OCI-LY1 (cell line): ENCODE measurements around the gene CGB5.
"Not testable (repeated sequence)": the region's sequence is repeated elsewhere in the genome, so short reads cannot be mapped to it uniquely, and the experiment has no call there.

Experiments
- H2AFZ ChIP-seq: fragments of 200-600 bp; sonication (generic), shearing (Covaris generic); 2 replicates; pipeline ENCODE4 v1.6.0; 2014; ENCODE audit warnings: antibody characterized with exemption, mild to moderate bottlenecking, low read length
- H3F3A ChIP-seq: fragments of 200-600 bp; sonication (generic), shearing (Covaris generic); 2 replicates; pipeline ENCODE4 v1.6.0; 2014; ENCODE audit warnings: mild to moderate bottlenecking, antibody characterized with exemption, low read length, moderate library complexity; ENCODE audit not compliant: insufficient read depth
- H3K27ac ChIP-seq: fragments of 200-600 bp; sonication (generic); 2 replicates; pipeline ENCODE4 v1.5.1; 2014; ENCODE audit warnings: low read length, mixed run types, mild to moderate bottlenecking, low read depth; ENCODE audit not compliant: poor library complexity, severe bottlenecking
- H3K27me3 ChIP-seq: fragments of 200-600 bp; sonication (generic); 2 replicates; pipeline ENCODE4 v1.6.0; 2014; ENCODE audit warnings: antibody characterized with exemption, mild to moderate bottlenecking, low read length, moderate library complexity; ENCODE audit not compliant: insufficient read depth
- H3K36me3 ChIP-seq: fragments of 200-600 bp; sonication (generic); 2 replicates; pipeline ENCODE4 v1.6.1; 2014; ENCODE audit warnings: mild to moderate bottlenecking, antibody characterized with exemption, low read length, moderate library complexity, mixed read lengths; ENCODE audit not compliant: insufficient read depth
- H3K4me1 ChIP-seq: fragments of 200-600 bp; sonication (generic); 2 replicates; pipeline ENCODE4 v1.5.1; 2014; ENCODE audit warnings: mild to moderate bottlenecking, low read length, moderate library complexity; ENCODE audit not compliant: insufficient read depth, severe bottlenecking
- H3K4me2 ChIP-seq: fragments of 200-600 bp; sonication (generic), shearing (Covaris generic); 2 replicates; pipeline ENCODE4 v1.6.1; 2014; ENCODE audit warnings: low read length
- H3K4me3 ChIP-seq: fragments of 200-600 bp; sonication (generic); 2 replicates; pipeline ENCODE4 v1.5.1; 2014; ENCODE audit warnings: low read length, low read depth, mild to moderate bottlenecking, mixed read lengths; ENCODE audit not compliant: poor library complexity, severe bottlenecking
- H3K79me2 ChIP-seq: fragments of 200-600 bp; shearing (Covaris generic); 2 replicates; pipeline ENCODE4 v1.6.1; 2016; ENCODE audit warnings: mixed run types, low read length, mixed read lengths; ENCODE audit not compliant: insufficient read depth
- H3K9ac ChIP-seq: fragments of 200-600 bp; sonication (generic), shearing (Covaris generic); 2 replicates; pipeline ENCODE4 v1.6.1; 2014; ENCODE audit warnings: mild to moderate bottlenecking, low read length, mixed read lengths
- H3K9me2 ChIP-seq: fragments of 200-600 bp; sonication (generic), shearing (Covaris generic); 2 replicates; pipeline ENCODE4 v1.6.1; 2014; ENCODE audit warnings: low read depth, mild to moderate bottlenecking, low read length, mixed read lengths
- H3K9me3 ChIP-seq: fragments of 200-600 bp; shearing (Covaris generic); 2 replicates; pipeline ENCODE4 v1.6.1; 2014; ENCODE audit warnings: low read length, mixed read lengths
- H4K20me1 ChIP-seq: fragments of 200-600 bp; sonication (generic), shearing (Covaris generic); 2 replicates; pipeline ENCODE4 v1.6.0; 2016; ENCODE audit warnings: mild to moderate bottlenecking, low read length; ENCODE audit not compliant: insufficient read depth
- EZH2 ChIP-seq: fragments of 200-600 bp; sonication (generic), shearing (Covaris generic); IDR thresholded peaks from 2 replicates; pipeline ENCODE4 v1.8.0; 2017; ENCODE audit warnings: borderline replicate concordance, mixed run types, mild to moderate bottlenecking, antibody characterized with exemption, low read length, moderate library complexity, mixed read lengths
- TF ChIP-seq, protein P1 (sequence below): fragments of 200-600 bp; sonication (generic), shearing (Covaris generic); IDR thresholded peaks from 2 replicates; pipeline ENCODE4 v1.5.1; 2017; ENCODE audit warnings: mild to moderate bottlenecking, antibody characterized with exemption, low read length, moderate library complexity, mixed read lengths

CGB5 gene

DNA sequence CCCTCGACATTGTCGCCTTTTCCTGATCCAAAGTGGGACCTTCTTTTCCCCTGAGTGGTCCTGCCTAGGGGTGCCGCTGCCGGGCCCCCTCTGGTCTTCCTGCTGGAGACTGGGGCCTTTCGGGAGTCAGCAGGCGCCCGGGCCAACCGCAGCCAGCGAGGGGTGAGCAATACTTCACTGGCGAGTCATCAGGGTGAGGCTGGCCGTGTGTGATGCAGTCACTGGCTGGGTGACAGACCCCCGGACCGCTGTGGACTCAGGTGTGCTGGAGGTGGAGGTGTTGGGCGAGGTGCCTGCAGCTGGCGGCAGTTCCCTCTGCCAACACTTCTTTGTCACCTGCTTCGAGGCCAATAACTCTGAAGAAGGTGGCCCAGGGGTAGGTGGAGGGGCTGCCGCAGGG is 1.5 kb upstream of the CGB5 start:
- Histone ChIP-seq H3K4me3 (no peak overlapping the region), H3K9ac (no peak overlapping the region), H3K4me1 (no peaks in the 10 kb centered on the region), H3K27me3 (no peaks in the 10 kb centered on the region), H3K9me3 (no peaks in the 10 kb centered on the region), H4K20me1 (no peaks in the 10 kb centered on the region), H3K79me2 (no peaks in the 10 kb centered on the region), H3K36me3 (no peaks in the 10 kb centered on the region), H3K9me2 (no peaks in the 10 kb centered on the region), H3F3A (no peaks in the 10 kb centered on the region), H2AFZ (no peak overlapping the region), H3K27ac (no peak overlapping the region), H3K4me2 (no peak overlapping the region)
- TF ChIP-seq, protein P1, sequence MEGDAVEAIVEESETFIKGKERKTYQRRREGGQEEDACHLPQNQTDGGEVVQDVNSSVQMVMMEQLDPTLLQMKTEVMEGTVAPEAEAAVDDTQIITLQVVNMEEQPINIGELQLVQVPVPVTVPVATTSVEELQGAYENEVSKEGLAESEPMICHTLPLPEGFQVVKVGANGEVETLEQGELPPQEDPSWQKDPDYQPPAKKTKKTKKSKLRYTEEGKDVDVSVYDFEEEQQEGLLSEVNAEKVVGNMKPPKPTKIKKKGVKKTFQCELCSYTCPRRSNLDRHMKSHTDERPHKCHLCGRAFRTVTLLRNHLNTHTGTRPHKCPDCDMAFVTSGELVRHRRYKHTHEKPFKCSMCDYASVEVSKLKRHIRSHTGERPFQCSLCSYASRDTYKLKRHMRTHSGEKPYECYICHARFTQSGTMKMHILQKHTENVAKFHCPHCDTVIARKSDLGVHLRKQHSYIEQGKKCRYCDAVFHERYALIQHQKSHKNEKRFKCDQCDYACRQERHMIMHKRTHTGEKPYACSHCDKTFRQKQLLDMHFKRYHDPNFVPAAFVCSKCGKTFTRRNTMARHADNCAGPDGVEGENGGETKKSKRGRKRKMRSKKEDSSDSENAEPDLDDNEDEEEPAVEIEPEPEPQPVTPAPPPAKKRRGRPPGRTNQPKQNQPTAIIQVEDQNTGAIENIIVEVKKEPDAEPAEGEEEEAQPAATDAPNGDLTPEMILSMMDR, result no peak
- TF ChIP-seq EZH2, result no peak

GRCh38 chr19:49042666-49043065 is 982 bp upstream of the CGB5 start:
- H3K27ac ChIP-seq, H3K9me3 ChIP-seq, H3K4me1 ChIP-seq, H3K9ac ChIP-seq, H2AFZ ChIP-seq, H3K4me2 ChIP-seq, H3K27me3 ChIP-seq, H3F3A ChIP-seq, H3K4me3 ChIP-seq, H3K36me3 ChIP-seq, H3K9me2 ChIP-seq, H3K79me2 ChIP-seq, H4K20me1 ChIP-seq: not testable (repeated sequence)

DNA sequence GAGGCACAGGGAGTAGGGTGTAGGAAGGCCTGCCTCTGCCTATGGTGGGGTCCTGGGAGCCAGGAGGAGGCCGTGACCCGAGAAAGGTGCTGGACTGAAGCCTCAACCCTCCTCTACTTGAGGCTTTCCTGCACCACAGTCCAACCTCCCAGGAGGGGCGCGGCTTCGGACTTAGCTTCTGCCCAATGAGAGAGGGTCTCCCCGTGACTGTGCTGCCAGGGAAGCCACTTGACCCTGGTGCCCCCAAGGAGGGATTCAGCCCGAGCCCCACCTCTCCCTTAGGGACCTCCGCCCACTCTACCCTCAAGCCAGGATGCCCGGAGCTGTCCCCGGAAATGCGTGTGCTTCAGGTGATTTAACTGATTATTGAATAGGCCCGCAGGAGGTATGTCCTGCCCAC is 5.4 kb downstream of the CGB5 start, which contains the start of gene CGB8:
CGB8 (minus strand) TSS at position 101 of the 400 bp plus-strand sequence. CDS start 372 bp downstream, outside the sequence.
- not testable (repeated sequence) for H3K27me3 ChIP-seq, H3K4me1 ChIP-seq, H3F3A ChIP-seq, H3K9ac ChIP-seq, H3K9me2 ChIP-seq, H3K27ac ChIP-seq, H3K79me2 ChIP-seq, H2AFZ ChIP-seq, H3K9me3 ChIP-seq, H3K36me3 ChIP-seq, H4K20me1 ChIP-seq, H3K4me2 ChIP-seq, H3K4me3 ChIP-seq

DNA sequence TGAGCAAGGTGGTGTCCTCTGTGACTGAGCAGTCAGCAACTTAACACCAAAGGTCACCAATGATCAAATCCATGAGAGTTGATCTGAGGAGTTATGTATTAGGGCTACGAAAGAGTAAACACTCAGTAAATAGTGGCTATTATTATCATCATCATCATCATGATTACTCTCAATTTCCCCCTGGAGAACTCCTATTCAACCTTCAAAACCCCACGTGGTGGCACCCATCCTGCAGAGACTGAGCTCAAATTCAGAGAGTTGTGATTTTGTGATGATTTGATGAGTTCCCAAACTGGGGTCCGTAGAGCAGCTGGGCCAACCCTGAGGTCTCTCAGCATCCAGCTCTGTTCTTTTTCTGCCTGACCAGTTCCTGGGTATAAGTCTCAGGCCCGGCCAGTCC is 6.2 kb downstream of the CGB5 start:
- not testable (repeated sequence) for H3K9ac ChIP-seq, H4K20me1 ChIP-seq, H3K27me3 ChIP-seq, H3K4me3 ChIP-seq, H3K9me2 ChIP-seq, H3F3A ChIP-seq, H3K4me1 ChIP-seq, H3K36me3 ChIP-seq, H2AFZ ChIP-seq, H3K79me2 ChIP-seq, H3K4me2 ChIP-seq, H3K9me3 ChIP-seq, H3K27ac ChIP-seq

GRCh38 chr19:49050376-49051033 is 6.9 kb downstream of the CGB5 start:
- not testable (repeated sequence) for H3F3A ChIP-seq, H3K27ac ChIP-seq, H2AFZ ChIP-seq, H3K9me3 ChIP-seq, H3K9ac ChIP-seq, H4K20me1 ChIP-seq, H3K36me3 ChIP-seq, H3K9me2 ChIP-seq, H3K4me2 ChIP-seq, H3K79me2 ChIP-seq, H3K4me1 ChIP-seq, H3K4me3 ChIP-seq, H3K27me3 ChIP-seq
